ENCODE measurements around the gene GPC5.
"Not testable (repeated sequence)": the region's sequence is repeated elsewhere in the genome, so short reads cannot be mapped to it uniquely, and the experiment has no call there.

The GPC5 gene

GRCh38 chr13:92898946-92899345, 1500.5 kb downstream of the GPC5 start:
- not testable (repeated sequence) for DNase-seq

- DNase-seq = no peak
Measured at GRCh38 chr13:92900446-92900845, 1502.0 kb downstream of the GPC5 start.

- DNase-seq = no peak
Measured at GRCh38 chr13:92901739-92902138, 1503.3 kb downstream of the GPC5 start.

GRCh38 chr13:92912629-92913028, 1514.2 kb downstream of the GPC5 start:
- no peak for DNase-seq

GRCh38 chr13:92913840-92914239, 1515.4 kb downstream of the GPC5 start:
- DNase-seq = no peak
